A549 (cell line): ENCODE measurements around the gene SRGAP1.

Experiments used
- CEBPB ChIP-seq, 2 experiments: fragments of >200 bp in 1 of 2; sonication (Bioruptor Twin) in 1 of 2; formaldehyde crosslinking in 1 of 2; IDR thresholded peaks; 2 replicates each; pipeline ENCODE4 v1.6.1; 2012 to 2016
- CHD2 ChIP-seq: fragments of 150-350 bp; IDR thresholded peaks from 2 replicates; pipeline ENCODE4 v1.6.1; 2014; ENCODE audit warnings: low read length; ENCODE audit not compliant: partially characterized antibody
- CTCF ChIP-seq: fragments of >200 bp; sonication (Bioruptor Twin); formaldehyde crosslinking; IDR thresholded peaks from 3 replicates; pipeline ENCODE4 v1.5.1; 2016
- EP300 ChIP-seq, 2 experiments: fragments of >200 bp; sonication (Bioruptor Twin); formaldehyde crosslinking; IDR thresholded peaks; 2 replicates in 1 of 2; 3 replicates in 1 of 2; pipeline ENCODE4 v1.6.1; 2016 to 2017
- JUN ChIP-seq, 2 experiments: fragments of >200 bp; sonication (Bioruptor Twin); formaldehyde crosslinking; IDR thresholded peaks; 2 replicates in 1 of 2; 3 replicates in 1 of 2; pipeline ENCODE4 v1.6.1; 2016 to 2017
- KDM5A ChIP-seq: fragments of 200-600 bp; sonication (generic); IDR thresholded peaks from 2 replicates; pipeline ENCODE4 v1.6.1; 2016; ENCODE audit warnings: antibody characterized with exemption, mild to moderate bottlenecking
- PHF8 ChIP-seq: fragments of 200-600 bp; sonication (generic); IDR thresholded peaks from 2 replicates; pipeline ENCODE4 v1.6.1; 2016; ENCODE audit warnings: low read depth, mild to moderate bottlenecking, antibody characterized with exemption, moderate library complexity, borderline replicate concordance
- POLR2A ChIP-seq: IDR thresholded peaks from 2 replicates; pipeline ENCODE4 v1.6.1; 2012; ENCODE audit warnings: mild to moderate bottlenecking, low read length
- RCOR1 ChIP-seq: fragments of 150-350 bp; IDR thresholded peaks from 2 replicates; pipeline ENCODE4 v1.6.1; 2014; ENCODE audit warnings: antibody characterized with exemption, low read length, low read depth
- SMC3 ChIP-seq: fragments of >200 bp; sonication (Bioruptor Twin); formaldehyde crosslinking; IDR thresholded peaks from 3 replicates; pipeline ENCODE4 v1.6.1; 2018; ENCODE audit warnings: inconsistent platforms
- USF2 ChIP-seq: fragments of 450-650 bp; IDR thresholded peaks from 2 replicates; pipeline ENCODE4 v1.6.1; 2014; ENCODE audit warnings: antibody characterized with exemption
- ZFP36 ChIP-seq: fragments of 450-650 bp; IDR thresholded peaks from 2 replicates; pipeline ENCODE4 v1.6.1; 2014; ENCODE audit warnings: borderline replicate concordance; ENCODE audit not compliant: partially characterized antibody
- ZNF302 ChIP-seq: fragments of 250-450 bp; sonication (Bioruptor Pico); IDR thresholded peaks from 2 replicates; pipeline ENCODE4 v1.9.0; 2021; ENCODE audit warnings: inconsistent platforms, mild to moderate bottlenecking, moderate library complexity

DNA sequence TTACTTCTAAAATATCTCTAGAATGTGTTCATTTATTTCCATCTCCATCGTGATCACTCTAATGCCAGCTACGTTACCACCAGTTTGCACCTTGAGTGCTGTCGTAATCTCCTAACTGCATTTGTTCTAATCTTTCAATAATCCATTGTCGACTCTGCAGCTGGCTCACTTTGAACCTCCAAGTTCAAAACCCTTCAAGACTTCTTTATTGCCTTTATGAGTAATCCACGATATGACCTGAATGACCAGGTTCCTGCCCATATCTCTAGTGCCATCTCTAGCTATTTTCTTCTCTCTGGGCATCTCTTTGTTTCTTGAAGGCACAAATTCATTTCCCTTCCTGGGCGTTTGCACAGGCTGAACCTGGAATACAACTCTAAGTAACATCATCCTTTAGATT lies 76.7 kb downstream of the SRGAP1 start:
- TF ChIP-seq CHD2, result no peak
- TF ChIP-seq USF2, result no peak
- TF ChIP-seq CTCF, result no peak
- TF ChIP-seq RCOR1, result no peak
- no peak for TF ChIP-seq POLR2A
- no peak for TF ChIP-seq JUN (IDR thresholded peaks at IDR 0.05)
- no peak for TF ChIP-seq PHF8
- TF ChIP-seq CEBPB (IDR thresholded peaks at IDR 0.05), result no peak
- TF ChIP-seq SMC3, result no peak
- TF ChIP-seq ZNF302 (CRISPR knock-in tag), result no peak
- TF ChIP-seq ZFP36, result no peak
- no peak for TF ChIP-seq EP300 (IDR thresholded peaks at IDR 0.05)
- no peak for TF ChIP-seq KDM5A
